Measurements from ENCODE around the gene MEF2B.

DNA sequence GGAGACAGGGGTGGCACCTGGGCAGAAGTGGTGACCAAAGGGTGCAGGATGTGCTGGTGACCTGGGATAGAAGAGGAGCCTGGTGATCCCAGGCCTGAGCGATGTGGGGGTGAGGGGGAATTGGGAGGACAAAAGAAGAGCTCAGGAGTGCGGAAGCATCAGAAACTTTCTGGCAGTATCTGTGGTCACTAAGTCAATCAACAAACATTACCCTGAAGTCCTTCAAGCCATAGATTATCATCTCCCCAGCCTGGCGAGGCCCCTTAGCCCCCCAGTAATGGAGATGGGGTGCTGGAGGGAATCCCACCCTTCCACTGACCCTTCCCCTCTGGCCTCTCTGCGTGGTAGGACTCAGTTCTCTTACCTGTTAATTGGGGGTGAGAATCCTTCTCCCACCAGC, 10.5 kb downstream of the MEF2B start:
- TF ChIP-seq, protein P1, sequence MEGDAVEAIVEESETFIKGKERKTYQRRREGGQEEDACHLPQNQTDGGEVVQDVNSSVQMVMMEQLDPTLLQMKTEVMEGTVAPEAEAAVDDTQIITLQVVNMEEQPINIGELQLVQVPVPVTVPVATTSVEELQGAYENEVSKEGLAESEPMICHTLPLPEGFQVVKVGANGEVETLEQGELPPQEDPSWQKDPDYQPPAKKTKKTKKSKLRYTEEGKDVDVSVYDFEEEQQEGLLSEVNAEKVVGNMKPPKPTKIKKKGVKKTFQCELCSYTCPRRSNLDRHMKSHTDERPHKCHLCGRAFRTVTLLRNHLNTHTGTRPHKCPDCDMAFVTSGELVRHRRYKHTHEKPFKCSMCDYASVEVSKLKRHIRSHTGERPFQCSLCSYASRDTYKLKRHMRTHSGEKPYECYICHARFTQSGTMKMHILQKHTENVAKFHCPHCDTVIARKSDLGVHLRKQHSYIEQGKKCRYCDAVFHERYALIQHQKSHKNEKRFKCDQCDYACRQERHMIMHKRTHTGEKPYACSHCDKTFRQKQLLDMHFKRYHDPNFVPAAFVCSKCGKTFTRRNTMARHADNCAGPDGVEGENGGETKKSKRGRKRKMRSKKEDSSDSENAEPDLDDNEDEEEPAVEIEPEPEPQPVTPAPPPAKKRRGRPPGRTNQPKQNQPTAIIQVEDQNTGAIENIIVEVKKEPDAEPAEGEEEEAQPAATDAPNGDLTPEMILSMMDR (IDR thresholded peaks at IDR 0.05), result no peak
- no peak for TF ChIP-seq POLR2A (IDR thresholded peaks at IDR 0.05)

Data from right lobe of liver (tissue), 4 donors.